SH-SY5Y (cell line): Measurements from ENCODE around the gene IL36G.

ENCODE experiments used
- GATA2 ChIP-seq: IDR thresholded peaks from 2 replicates; pipeline ENCODE4 v1.6.1; 2011; ENCODE audit warnings: mild to moderate bottlenecking, low read depth, low read length
- GATA3 ChIP-seq: IDR thresholded peaks from 2 replicates; pipeline ENCODE4 v1.6.1; 2011; ENCODE audit warnings: low read depth, mild to moderate bottlenecking, low read length, moderate library complexity

GRCh38 chr2:113014067-113014466 is 36.3 kb downstream of the IL36G start:
- no peak for TF ChIP-seq GATA3
- no peak for TF ChIP-seq GATA2
